NCI-H345 (cell line): ENCODE measurements around the gene TBK1.

Source experiments
- DNase-seq: peaks from one replicate; lab custom pipeline; 2025; lab: John Stamatoyannopoulos, UW

Gene TBK1

GRCh38 chr12:64545081-64545382 is 93.1 kb downstream of the TBK1 start:
- DNase-seq, result no peak

DNA sequence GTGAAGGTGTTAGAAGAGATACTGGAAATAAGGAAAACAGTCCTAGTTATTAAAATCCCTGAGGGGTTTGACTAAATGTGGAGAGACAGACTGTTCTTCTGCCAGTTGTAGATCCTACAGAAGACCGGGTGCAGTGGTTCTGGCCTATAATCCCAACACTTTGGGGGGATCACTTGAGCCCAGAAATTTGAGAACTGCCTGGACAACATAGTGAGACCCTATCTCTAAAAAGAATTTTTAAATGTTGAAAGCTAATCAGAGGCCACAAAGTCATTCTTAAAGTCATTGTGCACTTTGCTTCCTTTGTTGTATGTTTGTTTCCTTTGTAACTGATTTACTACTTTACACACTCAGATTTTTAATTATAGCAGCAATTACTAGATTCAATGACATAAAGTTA is 97.2 kb downstream of the TBK1 start:
- DNase-seq, result no peak

- no peak for DNase-seq
These were observed 98.8 kb downstream of the TBK1 start for GRCh38 chr12:64550755-64551154.

DNA sequence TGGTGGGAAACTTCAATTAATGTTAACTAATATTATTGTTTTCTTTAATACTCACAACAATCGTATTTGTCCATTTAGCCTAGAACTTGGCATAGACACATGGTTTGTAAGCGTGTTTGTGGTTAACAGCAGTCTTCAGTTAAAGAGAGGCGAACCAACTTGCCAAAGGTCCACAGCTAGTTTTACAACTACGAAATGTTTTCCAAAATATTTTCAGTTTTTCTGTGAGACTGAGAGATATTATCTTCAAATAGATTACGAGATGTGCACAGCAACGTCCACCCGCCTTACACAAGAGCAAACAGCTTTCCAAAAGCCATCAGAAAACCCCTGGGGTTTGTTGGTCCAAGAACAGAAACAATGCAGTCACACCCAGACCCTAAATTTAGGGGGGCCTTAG is 99.8 kb downstream of the TBK1 start:
- DNase-seq, result no peak
